T-helper 2 cell treated with Interferon-gamma antibody and Interleukin-4, amounts not matched to agents 5 μg/mL and 100 μg/mL, for 36 hours (primary cell): ENCODE data around the gene KLF1.
"Not testable (repeated sequence)": the region's sequence is repeated elsewhere in the genome, so short reads cannot be mapped to it uniquely, and the experiment has no call there.

Experiments
- DNase-seq: peaks from one replicate; pipeline ENCODE4 v3.0.0; 2021; ENCODE audit warnings: low spot score
- H3K27ac Mint-ChIP-seq: one replicate; pipeline ENCODE4 v1.8.0; 2021; ENCODE audit warnings: mild to moderate bottlenecking, mixed read lengths
- H3K27me3 Mint-ChIP-seq: one replicate; pipeline ENCODE4 v1.8.0; 2021; ENCODE audit warnings: low read depth, mixed read lengths
- H3K36me3 Mint-ChIP-seq: one replicate; pipeline ENCODE4 v1.8.0; 2021; ENCODE audit warnings: low read depth, mixed read lengths
- H3K4me1 Mint-ChIP-seq: one replicate; pipeline ENCODE4 v1.8.0; 2021; ENCODE audit warnings: low read depth, mixed read lengths
- H3K4me3 Mint-ChIP-seq: one replicate; pipeline ENCODE4 v1.8.0; 2022; ENCODE audit warnings: mild to moderate bottlenecking, moderate library complexity, mixed read lengths
- H3K9me3 Mint-ChIP-seq: one replicate; pipeline ENCODE4 v1.8.0; 2021; ENCODE audit warnings: mixed read lengths

KLF1 gene

GRCh38 chr19:12886969-12887747 lies at the start of gene KLF1:
Gene KLF1 (minus strand): TSS chr19:12887201. CDS start chr19:12887140, 61 bp downstream.
- Mint-ChIP-seq H3K27ac (peak within 1 kb of the TSS; percentile 10), H3K27me3 (no peaks in the 10 kb centered on the region), H3K4me3 (peak within 1 kb of the TSS; percentile 43), H3K36me3 (peaks cover 9% of the 10 kb centered on the region), H3K4me1 (peaks cover 16% of the 10 kb centered on the region), H3K9me3 (peaks cover 12% of the 10 kb centered on the region)
- DNase-seq, result no peak

- Mint-ChIP-seq H3K9me3 (no peaks in the 10 kb centered on the region), H3K4me3 (peak overlapping the region; percentile 6), H3K36me3 (peaks cover 45% of the 10 kb centered on the region), H3K27ac (peak overlapping the region; percentile 19), H3K4me1 (peaks cover 43% of the 10 kb centered on the region), H3K27me3 (no peaks in the 10 kb centered on the region)
- no peak for DNase-seq
Observed at GRCh38 chr19:12936582-12936981, 49.6 kb upstream of the KLF1 start.

DNA sequence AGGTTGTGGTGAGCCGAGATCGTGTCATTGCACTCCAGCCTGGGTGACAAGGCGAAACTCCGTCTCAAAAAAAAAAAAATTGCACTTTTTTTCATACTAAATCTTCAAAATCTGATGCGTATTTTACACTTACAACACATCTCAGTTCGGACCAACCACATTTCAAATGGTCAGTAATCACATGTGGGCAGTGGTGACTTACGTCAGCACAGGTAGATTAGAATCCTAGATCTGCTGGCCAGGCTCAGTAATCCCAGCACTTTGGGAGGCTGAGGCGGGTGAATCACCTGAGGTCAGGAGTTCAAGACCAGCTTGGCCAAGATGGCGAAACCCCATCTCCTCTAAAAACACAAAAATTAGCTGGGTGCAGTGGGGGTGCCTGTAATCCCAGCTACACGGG lies 48.1 kb upstream of the KLF1 start:
- no peaks in the 10 kb centered on the region for H3K27me3 Mint-ChIP-seq
- no peak overlapping the region for H3K27ac Mint-ChIP-seq
- DNase-seq, result no peak
- H3K9me3 Mint-ChIP-seq, result no peaks in the 10 kb centered on the region
- H3K36me3 Mint-ChIP-seq, result peaks cover 31% of the 10 kb centered on the region
- H3K4me1 Mint-ChIP-seq, result peaks cover 35% of the 10 kb centered on the region
- no peak overlapping the region for H3K4me3 Mint-ChIP-seq

DNA sequence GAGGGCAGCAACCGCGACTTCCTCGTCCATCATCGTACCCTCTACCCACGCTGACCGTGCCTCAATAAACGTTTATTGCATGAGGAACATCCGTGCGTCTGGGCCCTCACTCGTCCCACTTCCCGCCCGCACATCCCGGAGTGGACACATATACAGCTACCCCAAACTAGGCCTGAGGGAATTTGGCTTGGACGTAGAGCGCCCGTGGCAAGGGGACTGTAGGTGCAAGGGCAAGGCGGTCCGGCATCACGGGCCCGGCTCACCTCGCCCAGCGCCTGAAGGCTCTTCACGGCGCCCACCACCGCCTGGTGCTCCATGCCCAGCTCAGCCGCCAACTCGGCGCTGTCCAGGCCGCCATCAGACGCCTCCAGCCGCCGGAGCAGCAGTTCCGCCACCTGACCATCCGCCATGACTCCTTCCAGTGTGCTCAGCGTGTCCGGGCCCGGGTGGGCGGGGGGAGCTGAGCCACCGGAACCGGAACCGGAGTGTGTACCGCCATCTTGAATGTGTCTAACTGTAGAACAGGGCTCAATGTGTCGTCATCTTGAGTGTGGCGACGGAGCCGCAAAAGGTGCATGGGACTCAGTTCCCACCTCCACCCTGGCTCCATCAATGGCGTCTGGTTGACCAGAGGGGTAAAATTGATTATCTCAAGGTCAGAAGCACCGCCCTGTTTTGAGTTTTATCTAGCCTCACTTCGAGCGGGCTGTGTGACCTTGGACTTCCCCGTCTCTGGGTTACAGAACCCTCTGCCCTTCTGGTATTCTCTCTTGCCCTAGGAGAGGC lies 46.5 kb upstream of the KLF1 start, which contains the start of gene FARSA:
FARSA (minus strand) TSS at position 425 of the 786 bp plus-strand sequence; CDS start at position 410, 15 bp downstream.
- H3K9me3 Mint-ChIP-seq, result no peaks in the 10 kb centered on the region
- peak within 1 kb of the TSS; percentile 100 for H3K4me3 Mint-ChIP-seq
- no peaks in the 10 kb centered on the region for H3K27me3 Mint-ChIP-seq
- H3K36me3 Mint-ChIP-seq, result peaks cover 25% of the 10 kb centered on the region
- peak within 1 kb of the TSS; percentile 94 for H3K27ac Mint-ChIP-seq
- DNase-seq, result peak; percentile 85
- H3K4me1 Mint-ChIP-seq, result peaks cover 26% of the 10 kb centered on the region

DNA sequence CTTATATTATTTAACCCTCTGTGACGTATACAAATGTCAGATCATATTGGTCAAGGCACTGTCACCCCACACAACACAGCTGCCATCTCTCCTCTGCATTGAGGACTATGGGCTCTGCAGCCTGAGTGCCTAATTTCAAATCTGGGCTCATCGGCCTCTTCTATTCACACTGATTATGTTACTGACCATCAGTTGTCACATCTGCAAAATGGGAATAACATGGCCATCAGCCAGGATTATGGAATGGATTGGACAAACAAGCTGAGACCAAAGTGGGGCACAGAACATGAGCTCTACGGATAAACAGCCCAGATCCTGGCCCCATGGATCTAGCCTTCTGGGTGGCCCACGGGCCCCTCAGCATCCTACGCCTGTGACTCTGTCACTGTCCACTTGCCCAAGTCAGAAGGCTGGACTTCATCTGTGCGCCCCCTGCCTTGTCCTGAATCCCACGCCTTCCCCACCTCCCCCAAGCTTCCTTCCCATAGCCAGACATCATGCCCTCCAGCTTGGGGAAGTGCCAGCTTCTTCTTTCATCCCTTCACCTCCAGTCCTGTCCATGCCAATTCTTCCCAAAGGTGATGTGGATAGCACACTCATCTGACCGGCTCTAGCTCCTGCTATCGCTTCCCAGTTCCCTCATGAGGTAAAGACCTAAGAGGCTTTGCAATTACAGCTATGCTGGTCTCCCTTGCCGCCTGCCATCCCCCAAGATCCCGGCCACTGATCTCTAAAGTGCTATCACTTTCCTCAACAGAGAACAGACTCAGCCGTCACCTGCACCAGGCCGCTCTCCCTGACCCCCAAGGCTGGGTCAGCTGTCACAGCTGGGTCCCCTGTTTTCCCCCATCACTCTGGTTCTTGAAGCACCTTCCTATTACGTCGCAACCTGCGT lies 45.6 kb upstream of the KLF1 start:
- DNase-seq, result no peak
- H3K9me3 Mint-ChIP-seq, result no peaks in the 10 kb centered on the region
- H3K27ac Mint-ChIP-seq, result peak overlapping the region; percentile 94
- H3K36me3 Mint-ChIP-seq, result peaks cover 28% of the 10 kb centered on the region
- H3K27me3 Mint-ChIP-seq, result no peaks in the 10 kb centered on the region
- H3K4me1 Mint-ChIP-seq, result peaks cover 24% of the 10 kb centered on the region
- H3K4me3 Mint-ChIP-seq, result peak overlapping the region; percentile 100

GRCh38 chr19:12930002-12930645 lies 43.1 kb upstream of the KLF1 start:
- no peak for DNase-seq
- Mint-ChIP-seq H3K27ac (no peak overlapping the region), H3K9me3 (no peaks in the 10 kb centered on the region), H3K4me3 (no peak overlapping the region), H3K4me1 (peaks cover 11% of the 10 kb centered on the region), H3K36me3 (peaks cover 36% of the 10 kb centered on the region), H3K27me3 (no peaks in the 10 kb centered on the region)

DNA sequence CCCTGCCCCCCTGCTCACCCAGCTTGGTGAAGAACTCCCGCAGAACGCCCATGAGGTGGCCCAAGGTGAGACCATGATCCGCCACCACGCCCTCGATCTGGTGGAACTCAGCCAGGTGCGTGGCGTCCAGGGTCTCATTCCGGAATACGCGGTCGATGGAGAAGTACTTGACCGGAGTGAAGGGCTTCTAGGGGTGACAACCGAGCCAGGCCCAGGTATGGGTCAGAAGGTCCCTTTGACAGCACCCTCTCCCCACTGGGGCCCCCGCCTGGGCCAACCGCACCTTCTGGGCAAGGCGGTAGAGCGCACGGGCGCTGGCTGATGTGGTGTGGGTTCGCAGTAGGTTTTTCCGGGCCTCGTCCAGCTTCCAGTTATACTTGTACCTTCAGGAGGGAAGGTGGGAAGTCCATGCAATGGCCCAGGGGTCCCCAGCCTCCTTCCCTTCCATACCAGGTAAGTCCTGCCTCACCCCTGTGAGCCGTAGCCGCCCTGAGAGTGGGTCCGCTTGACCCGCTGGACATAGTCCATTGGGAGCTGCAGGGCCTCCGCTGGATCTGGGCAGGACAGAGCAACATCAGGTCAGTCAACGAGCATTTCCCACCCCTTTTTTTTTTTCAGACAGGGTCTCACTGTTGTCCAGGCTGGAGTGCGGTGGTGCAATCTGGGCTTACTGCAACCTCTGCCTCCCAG lies 37.8 kb upstream of the KLF1 start:
- Mint-ChIP-seq H3K27me3 (no peaks in the 10 kb centered on the region), H3K4me1 (peaks cover 3% of the 10 kb centered on the region), H3K27ac (no peak overlapping the region), H3K4me3 (no peak overlapping the region), H3K9me3 (no peaks in the 10 kb centered on the region), H3K36me3 (peaks cover 48% of the 10 kb centered on the region)
- no peak for DNase-seq

DNA sequence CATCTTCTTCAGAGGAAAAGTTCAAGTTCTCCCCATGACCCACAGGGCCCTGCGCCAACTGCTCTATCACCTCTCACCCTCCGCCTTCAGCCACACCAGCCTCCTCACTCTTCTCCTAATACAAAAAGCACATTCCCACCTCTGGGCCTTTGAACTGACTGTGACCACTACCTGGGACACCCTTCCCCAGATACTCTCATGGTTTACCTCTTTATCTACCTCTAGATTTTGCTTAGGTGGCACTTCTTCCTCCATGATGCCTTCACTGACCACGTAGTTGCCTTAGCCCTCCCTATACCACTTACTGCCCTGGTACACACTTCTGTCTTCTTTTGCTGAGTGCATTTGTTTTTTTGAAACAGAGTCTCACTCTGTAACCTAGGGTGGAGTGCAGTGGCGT lies 36.0 kb upstream of the KLF1 start:
- H3K9me3 Mint-ChIP-seq, result no peaks in the 10 kb centered on the region
- peaks cover 35% of the 10 kb centered on the region for H3K36me3 Mint-ChIP-seq
- no peak for DNase-seq
- H3K27ac Mint-ChIP-seq, result peak overlapping the region; percentile 7
- H3K4me3 Mint-ChIP-seq, result no peak overlapping the region
- peaks cover 2% of the 10 kb centered on the region for H3K27me3 Mint-ChIP-seq
- peaks cover 11% of the 10 kb centered on the region for H3K4me1 Mint-ChIP-seq

DNA sequence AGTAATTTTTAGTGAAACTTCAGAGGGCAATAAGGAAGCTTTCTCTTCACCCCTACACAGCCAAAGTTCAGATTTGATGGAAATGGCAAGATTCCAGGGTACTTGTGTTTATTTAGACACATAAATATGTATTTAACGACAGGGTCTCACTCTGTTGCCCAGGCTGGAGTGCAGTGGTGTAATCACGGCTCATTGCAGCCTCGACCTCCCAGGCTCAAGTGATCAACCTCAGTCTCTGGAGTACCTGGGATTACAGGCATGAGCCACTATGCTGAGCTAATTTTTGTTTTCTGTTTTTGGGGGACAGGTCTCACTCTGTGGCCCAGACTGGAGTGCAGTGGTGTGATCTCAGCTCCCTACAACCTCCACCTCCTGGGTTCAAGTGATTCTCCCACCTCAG lies 34.0 kb upstream of the KLF1 start:
- Mint-ChIP-seq H3K4me3 (no peak overlapping the region), H3K27me3 (peaks cover 2% of the 10 kb centered on the region), H3K27ac (peak overlapping the region; percentile 31), H3K4me1 (peaks cover 11% of the 10 kb centered on the region), H3K36me3 (peaks cover 27% of the 10 kb centered on the region), H3K9me3 (no peaks in the 10 kb centered on the region)
- no peak for DNase-seq

DNA sequence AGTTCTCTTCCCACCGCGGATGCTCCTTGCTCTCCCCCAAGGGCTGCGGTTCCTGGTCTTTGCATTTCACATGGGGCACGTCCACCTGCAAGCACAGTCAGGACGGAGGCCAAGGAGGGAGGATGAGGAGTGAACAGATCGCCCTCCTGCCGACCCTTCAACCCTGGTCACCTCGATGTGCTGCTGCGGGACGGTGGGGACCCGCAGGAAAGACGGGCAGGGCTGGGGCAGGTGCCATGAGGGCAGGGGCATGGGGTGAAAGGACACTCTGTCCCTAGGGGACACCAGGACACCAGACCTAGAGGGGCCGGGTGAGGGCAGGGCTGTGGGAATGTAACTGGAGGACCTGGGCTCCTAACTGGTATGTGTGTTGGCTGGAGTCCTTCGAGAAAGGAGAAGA lies 31.3 kb upstream of the KLF1 start:
- H3K9me3 Mint-ChIP-seq, result no peaks in the 10 kb centered on the region
- DNase-seq, result no peak
- H3K27ac Mint-ChIP-seq, result peak overlapping the region; percentile 79
- H3K4me3 Mint-ChIP-seq, result peak overlapping the region; percentile 75
- peaks cover 22% of the 10 kb centered on the region for H3K4me1 Mint-ChIP-seq
- H3K36me3 Mint-ChIP-seq, result peaks cover 12% of the 10 kb centered on the region
- peaks cover 2% of the 10 kb centered on the region for H3K27me3 Mint-ChIP-seq

GRCh38 chr19:12915860-12916259 lies 28.9 kb upstream of the KLF1 start:
- Mint-ChIP-seq H3K27ac (peak overlapping the region; percentile 40), H3K4me1 (peaks cover 24% of the 10 kb centered on the region)
- not testable (repeated sequence) for DNase-seq, H3K27me3 Mint-ChIP-seq, H3K36me3 Mint-ChIP-seq, H3K9me3 Mint-ChIP-seq, H3K4me3 Mint-ChIP-seq

GRCh38 chr19:12913851-12914690 lies 27.1 kb upstream of the KLF1 start:
- DNase-seq, result peak; percentile 33
- H3K4me1 Mint-ChIP-seq, result peaks cover 17% of the 10 kb centered on the region
- H3K9me3 Mint-ChIP-seq, result no peaks in the 10 kb centered on the region
- no peaks in the 10 kb centered on the region for H3K36me3 Mint-ChIP-seq
- H3K27me3 Mint-ChIP-seq, result peaks cover under 1% of the 10 kb centered on the region
- peak overlapping the region; percentile 77 for H3K4me3 Mint-ChIP-seq
- H3K27ac Mint-ChIP-seq, result peak overlapping the region; percentile 94
